Measurements from ENCODE around the gene USH1C. TPM values are rescaled to one million over a fixed set of nuclear protein-coding genes. Genes with fewer than 3 reads are reported as not detected.

USH1C gene
- total and polyA plus RNA-seq, 9 of the 15 experiments (the other 6 are each of a cell fraction or from before 2014, with no cell fraction given), result 0.04 TPM; not detected in 8

- Histone ChIP-seq H3K27ac (ENCODE audit: extremely low read depth, low read depth, low read length) (no peak overlapping the region), H3K4me3 (no peak overlapping the region), H3K9me1 (ENCODE audit: control insufficient read depth, insufficient read depth, low read length) (no peaks in the 10 kb centered on the region), H3K9ac (ENCODE audit: insufficient read depth in 1 of 2, low read depth in 2 of 2, low read length in 2 of 2) (no peak overlapping the region), H3K4me1 (replicated peaks in 1 of 2; ENCODE audit: control insufficient read depth in 2 of 2, insufficient read depth in 2 of 2, low read length in 2 of 2) (no peaks in the 10 kb centered on the region; a peak in 1 of 5 replicates), H3K36me3 (ENCODE audit: control insufficient read depth, insufficient read depth, low read length) (no peaks in the 10 kb centered on the region), H3K27me3 (ENCODE audit: control insufficient read depth in 2 of 2, insufficient read depth in 2 of 2, low read length in 2 of 2) (peaks cover 2 to 24% of the 10 kb centered on the region in 2 experiments; a peak in 2 of 5 replicates), H3K9me3 (replicated peaks; ENCODE audit: control insufficient read depth, insufficient read depth, low read depth, low read length) (no peaks in the 10 kb centered on the region), H2AFZ (ENCODE audit: low read depth, low read length) (no peak overlapping the region), H3K79me2 (ENCODE audit: control insufficient read depth, insufficient read depth, low read length) (no peaks in the 10 kb centered on the region), H4K20me1 (replicated peaks; ENCODE audit: control insufficient read depth, insufficient read depth, low read length) (peaks cover 6% of the 10 kb centered on the region; the same call in 1 of the 2 replicates), H3K4me2 (ENCODE audit: insufficient read depth, low read length) (no peak overlapping the region)
- ATAC-seq (no peak), DNase-seq (ENCODE audit: extremely low read depth in 1 of 4, low spot score in 3 of 4) (no peak), FAIRE-seq (no peak)
- WGBS (ENCODE audit: insufficient coverage, low coverage, missing lambda C conversion rate), result 1% methylated on average over 7 of the region's 7 CpGs
- intact Hi-C loops (cut with micrococcal nuclease) (no loop called here), in situ Hi-C loops (cut with MboI) (no loop called here)
- CTCF ChIA-PET (ENCODE audit: low intra/inter-chr PET ratio), result no interaction called here
- no peak for TF ChIP-seq ADNP (tag; IDR thresholded peaks at IDR 0.05)
- no peak for TF ChIP-seq RFX7 (CRISPR knock-in tag; IDR thresholded peaks at IDR 0.05)
- no peak for TF ChIP-seq ZNF316 (IDR thresholded peaks at IDR 0.05)
- TF ChIP-seq MCM5 (IDR thresholded peaks at IDR 0.05; ENCODE audit: low read depth), result no peak
- no peak for TF ChIP-seq ZNF655 (CRISPR knock-in tag; IDR thresholded peaks at IDR 0.05)
- TF ChIP-seq, protein P1, sequence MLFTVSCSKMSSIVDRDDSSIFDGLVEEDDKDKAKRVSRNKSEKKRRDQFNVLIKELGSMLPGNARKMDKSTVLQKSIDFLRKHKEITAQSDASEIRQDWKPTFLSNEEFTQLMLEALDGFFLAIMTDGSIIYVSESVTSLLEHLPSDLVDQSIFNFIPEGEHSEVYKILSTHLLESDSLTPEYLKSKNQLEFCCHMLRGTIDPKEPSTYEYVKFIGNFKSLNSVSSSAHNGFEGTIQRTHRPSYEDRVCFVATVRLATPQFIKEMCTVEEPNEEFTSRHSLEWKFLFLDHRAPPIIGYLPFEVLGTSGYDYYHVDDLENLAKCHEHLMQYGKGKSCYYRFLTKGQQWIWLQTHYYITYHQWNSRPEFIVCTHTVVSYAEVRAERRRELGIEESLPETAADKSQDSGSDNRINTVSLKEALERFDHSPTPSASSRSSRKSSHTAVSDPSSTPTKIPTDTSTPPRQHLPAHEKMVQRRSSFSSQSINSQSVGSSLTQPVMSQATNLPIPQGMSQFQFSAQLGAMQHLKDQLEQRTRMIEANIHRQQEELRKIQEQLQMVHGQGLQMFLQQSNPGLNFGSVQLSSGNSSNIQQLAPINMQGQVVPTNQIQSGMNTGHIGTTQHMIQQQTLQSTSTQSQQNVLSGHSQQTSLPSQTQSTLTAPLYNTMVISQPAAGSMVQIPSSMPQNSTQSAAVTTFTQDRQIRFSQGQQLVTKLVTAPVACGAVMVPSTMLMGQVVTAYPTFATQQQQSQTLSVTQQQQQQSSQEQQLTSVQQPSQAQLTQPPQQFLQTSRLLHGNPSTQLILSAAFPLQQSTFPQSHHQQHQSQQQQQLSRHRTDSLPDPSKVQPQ (CRISPR knock-in tag; IDR thresholded peaks at IDR 0.05; ENCODE audit: borderline replicate concordance), result no peak
- TF ChIP-seq NONO (IDR thresholded peaks at IDR 0.05; ENCODE audit: low read depth in 2 of 2, low read length in 1 of 2), result no peak
- TF ChIP-seq, protein P2, sequence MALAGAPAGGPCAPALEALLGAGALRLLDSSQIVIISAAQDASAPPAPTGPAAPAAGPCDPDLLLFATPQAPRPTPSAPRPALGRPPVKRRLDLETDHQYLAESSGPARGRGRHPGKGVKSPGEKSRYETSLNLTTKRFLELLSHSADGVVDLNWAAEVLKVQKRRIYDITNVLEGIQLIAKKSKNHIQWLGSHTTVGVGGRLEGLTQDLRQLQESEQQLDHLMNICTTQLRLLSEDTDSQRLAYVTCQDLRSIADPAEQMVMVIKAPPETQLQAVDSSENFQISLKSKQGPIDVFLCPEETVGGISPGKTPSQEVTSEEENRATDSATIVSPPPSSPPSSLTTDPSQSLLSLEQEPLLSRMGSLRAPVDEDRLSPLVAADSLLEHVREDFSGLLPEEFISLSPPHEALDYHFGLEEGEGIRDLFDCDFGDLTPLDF (CRISPR knock-in tag; IDR thresholded peaks at IDR 0.05), result no peak
- no peak for TF ChIP-seq SRSF9 (IDR thresholded peaks at IDR 0.05; ENCODE audit: borderline replicate concordance, low read depth, low read length)
- no peak for TF ChIP-seq BDP1 (IDR thresholded peaks at IDR 0.05; ENCODE audit: insufficient read depth, insufficient read length)
- no peak for TF ChIP-seq FOS (IDR thresholded peaks at IDR 0.05; ENCODE audit: extremely low read depth, insufficient read length)
- no peak for TF ChIP-seq SLC30A9 (CRISPR knock-in tag; IDR thresholded peaks at IDR 0.05)
- TF ChIP-seq, protein P3, sequence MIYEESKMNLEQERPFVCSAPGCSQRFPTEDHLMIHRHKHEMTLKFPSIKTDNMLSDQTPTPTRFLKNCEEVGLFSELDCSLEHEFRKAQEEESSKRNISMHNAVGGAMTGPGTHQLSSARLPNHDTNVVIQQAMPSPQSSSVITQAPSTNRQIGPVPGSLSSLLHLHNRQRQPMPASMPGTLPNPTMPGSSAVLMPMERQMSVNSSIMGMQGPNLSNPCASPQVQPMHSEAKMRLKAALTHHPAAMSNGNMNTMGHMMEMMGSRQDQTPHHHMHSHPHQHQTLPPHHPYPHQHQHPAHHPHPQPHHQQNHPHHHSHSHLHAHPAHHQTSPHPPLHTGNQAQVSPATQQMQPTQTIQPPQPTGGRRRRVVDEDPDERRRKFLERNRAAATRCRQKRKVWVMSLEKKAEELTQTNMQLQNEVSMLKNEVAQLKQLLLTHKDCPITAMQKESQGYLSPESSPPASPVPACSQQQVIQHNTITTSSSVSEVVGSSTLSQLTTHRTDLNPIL (CRISPR knock-in tag; IDR thresholded peaks at IDR 0.05), result no peak
- POLR2A ChIA-PET, result interaction anchor here (1.8 kb wide), 1 partner anchor 10 kb away, joined by 3 read pairs; no protein-coding TSS in a partner anchor
- BruUV-seq (replicated peaks), result no TSS peak
These were observed 9.0 kb upstream of the USH1C start for GRCh38 chr11:17553249-17553546.
